AG04450 (cell line): ENCODE data around the gene NNAT. TPM values are rescaled to one million over a fixed set of nuclear protein-coding genes. Genes with fewer than 3 reads are reported as not detected.

Source experiments
- CTCF ChIA-PET: fragments of 300-600, 350-600 bp; formaldehyde crosslinking; extraction: SDS; loops from one replicate; lab custom pipeline; 2022; ENCODE audit warnings: antibody characterized with exemption, inconsistent platforms; lab: Charles Lee
- POLR2A ChIA-PET: fragments of 350-600 bp; formaldehyde crosslinking; extraction: SDS; loops from one replicate; lab custom pipeline; 2021; ENCODE audit warnings: antibody characterized with exemption, inconsistent platforms; lab: Yijun Ruan, JAX
- DNase-seq: peaks from one replicate; pipeline ENCODE4 v3.0.0-alpha.2; 2011; ENCODE audit warnings: low read depth, low spot score
- H3K27ac ChIP-seq: one replicate; pipeline ENCODE4 v1.5.1; 2012; ENCODE audit warnings: low read depth, low read length, control low read depth
- H3K27me3 ChIP-seq: one replicate; pipeline ENCODE4 v1.6.0; 2012; ENCODE audit warnings: low read length; ENCODE audit not compliant: control insufficient read depth, insufficient read depth
- H3K4me3 ChIP-seq: 2 replicates; pipeline ENCODE4 v1.5.1; 2011; ENCODE audit warnings: mild to moderate bottlenecking, low read depth, low read length, control low read depth
- H3K9me3 ChIP-seq: 2 replicates; pipeline ENCODE4 v1.5.1; 2012; ENCODE audit warnings: low read length; ENCODE audit not compliant: control insufficient read depth, insufficient read depth
- polyA plus RNA-seq: library from polyadenylated mRNA; depleted of rRNA; stranded (reverse); fragments of >200 nt; gene quantifications from 2 replicates; pipeline ENCODE4 v1.2.3, GENCODE V29; 2011
- TF ChIP-seq, protein P1 (sequence below): IDR thresholded peaks from 2 replicates; pipeline ENCODE4 v1.5.1; 2011; ENCODE audit warnings: low read depth, low read length, control low read depth, inconsistent platforms

NNAT gene
- polyA plus RNA-seq, 1 experiment: 54.0 TPM

DNA sequence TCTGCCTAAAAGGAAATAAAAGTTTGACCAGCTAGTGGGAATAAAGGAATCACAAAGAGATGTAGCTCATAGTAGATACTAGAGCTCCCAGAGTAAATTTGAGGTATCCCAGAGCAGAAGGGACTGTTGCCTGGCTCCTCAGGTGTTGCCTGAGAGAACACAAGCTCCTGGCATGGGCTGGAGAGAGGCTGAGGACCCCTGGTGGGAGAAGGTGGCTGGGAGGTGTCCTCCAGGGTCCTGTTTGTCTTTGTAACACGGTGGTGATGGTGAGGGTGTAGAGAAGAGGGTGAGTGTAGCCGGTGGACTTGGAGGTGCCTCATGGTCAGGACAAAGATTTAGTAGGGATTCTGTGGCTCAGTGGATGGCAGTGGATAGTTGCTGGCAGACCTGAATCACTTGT is 28.1 kb upstream of the NNAT start:
- no peak for DNase-seq
- ChIA-PET CTCF (no interaction called here), POLR2A (no interaction called here)
- TF ChIP-seq, protein P1, sequence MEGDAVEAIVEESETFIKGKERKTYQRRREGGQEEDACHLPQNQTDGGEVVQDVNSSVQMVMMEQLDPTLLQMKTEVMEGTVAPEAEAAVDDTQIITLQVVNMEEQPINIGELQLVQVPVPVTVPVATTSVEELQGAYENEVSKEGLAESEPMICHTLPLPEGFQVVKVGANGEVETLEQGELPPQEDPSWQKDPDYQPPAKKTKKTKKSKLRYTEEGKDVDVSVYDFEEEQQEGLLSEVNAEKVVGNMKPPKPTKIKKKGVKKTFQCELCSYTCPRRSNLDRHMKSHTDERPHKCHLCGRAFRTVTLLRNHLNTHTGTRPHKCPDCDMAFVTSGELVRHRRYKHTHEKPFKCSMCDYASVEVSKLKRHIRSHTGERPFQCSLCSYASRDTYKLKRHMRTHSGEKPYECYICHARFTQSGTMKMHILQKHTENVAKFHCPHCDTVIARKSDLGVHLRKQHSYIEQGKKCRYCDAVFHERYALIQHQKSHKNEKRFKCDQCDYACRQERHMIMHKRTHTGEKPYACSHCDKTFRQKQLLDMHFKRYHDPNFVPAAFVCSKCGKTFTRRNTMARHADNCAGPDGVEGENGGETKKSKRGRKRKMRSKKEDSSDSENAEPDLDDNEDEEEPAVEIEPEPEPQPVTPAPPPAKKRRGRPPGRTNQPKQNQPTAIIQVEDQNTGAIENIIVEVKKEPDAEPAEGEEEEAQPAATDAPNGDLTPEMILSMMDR: no peak
- H3K27ac ChIP-seq: no peak overlapping the region
- peaks cover 5% of the 10 kb centered on the region for H3K27me3 ChIP-seq
- H3K4me3 ChIP-seq: no peak overlapping the region
- H3K9me3 ChIP-seq: no peaks in the 10 kb centered on the region

DNA sequence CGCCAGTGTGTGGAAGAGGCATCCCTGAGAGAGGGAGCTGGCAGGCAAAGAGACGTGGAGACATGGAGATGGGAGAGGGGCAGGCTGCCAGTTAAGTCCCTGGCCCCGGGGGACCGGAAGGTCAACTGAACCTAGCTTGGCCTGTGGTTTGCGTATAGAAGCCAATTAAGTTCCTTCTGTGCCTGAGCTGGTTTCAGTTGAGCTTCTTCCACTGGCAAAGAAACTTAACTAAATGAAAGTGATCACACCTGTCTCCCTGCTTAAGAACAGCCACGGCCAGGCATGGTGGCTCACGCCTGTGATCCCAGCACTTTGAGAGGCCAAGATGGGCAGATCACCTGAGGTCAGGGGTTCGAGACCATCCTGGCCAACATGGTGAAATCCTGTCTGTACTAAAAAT is 26.7 kb upstream of the NNAT start:
- DNase-seq: no peak
- POLR2A ChIA-PET: no interaction called here
- CTCF ChIA-PET: no interaction called here

DNA sequence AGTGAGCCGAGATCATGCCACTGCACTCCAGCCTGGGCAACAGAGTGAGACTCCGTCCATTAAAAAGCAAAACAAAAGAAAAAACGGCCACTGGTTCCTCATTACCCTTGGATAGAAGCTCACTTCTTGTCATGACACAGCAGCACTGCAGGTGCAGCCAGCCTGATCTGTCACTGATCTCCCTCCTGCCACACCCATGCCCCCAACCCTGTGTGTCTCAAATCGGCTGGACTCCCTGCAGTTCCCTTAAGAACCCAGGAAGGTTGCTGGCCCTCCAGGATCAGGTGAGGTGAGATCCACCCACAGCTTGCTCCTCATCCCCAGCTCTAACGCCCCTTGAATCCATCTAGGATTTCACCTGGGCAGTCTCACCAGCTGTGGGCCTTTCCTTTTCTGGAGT is 26.3 kb upstream of the NNAT start:
- POLR2A ChIA-PET: no interaction called here

More for the DNA sequence above, 26.7 kb upstream of the NNAT start:
- H3K27ac ChIP-seq: no peak overlapping the region
- H3K9me3 ChIP-seq: no peaks in the 10 kb centered on the region
- TF ChIP-seq, protein P1: no peak
- H3K4me3 ChIP-seq: no peak overlapping the region
- H3K27me3 ChIP-seq: peaks cover 3% of the 10 kb centered on the region

DNA sequence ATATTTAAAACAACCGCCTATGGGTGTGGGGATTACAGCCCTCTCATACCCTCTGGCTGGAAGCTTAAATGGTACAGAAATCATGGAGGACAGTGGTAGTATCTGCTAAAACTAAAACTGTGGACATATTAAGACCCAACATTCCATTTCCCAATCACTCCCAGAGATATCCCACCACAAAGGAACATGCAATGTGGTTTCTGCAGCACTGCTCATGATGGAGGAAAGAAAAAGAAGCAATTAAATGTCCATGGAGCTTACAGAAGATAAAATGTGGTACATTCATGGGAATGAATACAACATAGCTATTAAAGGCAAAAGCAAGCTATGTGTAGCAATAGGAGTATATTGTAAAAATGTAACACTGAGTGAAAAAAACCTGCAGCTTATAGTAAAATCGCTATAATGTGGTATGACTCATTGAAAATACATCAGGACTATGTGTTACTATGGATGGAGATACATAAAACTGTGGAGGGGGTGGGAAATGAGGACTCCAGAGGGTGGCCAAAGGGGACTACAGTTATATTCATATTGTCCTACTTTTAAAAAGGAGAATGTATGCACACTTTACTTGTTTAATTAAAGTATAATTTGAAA is 22.9 kb upstream of the NNAT start:
- CTCF ChIA-PET: no interaction called here
- POLR2A ChIA-PET: interaction anchor here (0.6 kb wide), 1 partner anchor 12 kb away, joined by 6 read pairs; no protein-coding TSS in a partner anchor
- no peaks in the 10 kb centered on the region; the same call in 1 of the 2 replicates for H3K9me3 ChIP-seq
- no peaks in the 10 kb centered on the region for H3K27me3 ChIP-seq
- H3K27ac ChIP-seq: no peak overlapping the region
- no peak for DNase-seq
- H3K4me3 ChIP-seq: no peak overlapping the region
- TF ChIP-seq, protein P1: no peak

More for the DNA sequence above, 26.3 kb upstream of the NNAT start:
- TF ChIP-seq, protein P1: no peak
- DNase-seq: no peak
- peaks cover 3% of the 10 kb centered on the region for H3K27me3 ChIP-seq
- no peaks in the 10 kb centered on the region for H3K9me3 ChIP-seq
- H3K4me3 ChIP-seq: no peak overlapping the region
- H3K27ac ChIP-seq: no peak overlapping the region
- CTCF ChIA-PET: no interaction called here

DNA sequence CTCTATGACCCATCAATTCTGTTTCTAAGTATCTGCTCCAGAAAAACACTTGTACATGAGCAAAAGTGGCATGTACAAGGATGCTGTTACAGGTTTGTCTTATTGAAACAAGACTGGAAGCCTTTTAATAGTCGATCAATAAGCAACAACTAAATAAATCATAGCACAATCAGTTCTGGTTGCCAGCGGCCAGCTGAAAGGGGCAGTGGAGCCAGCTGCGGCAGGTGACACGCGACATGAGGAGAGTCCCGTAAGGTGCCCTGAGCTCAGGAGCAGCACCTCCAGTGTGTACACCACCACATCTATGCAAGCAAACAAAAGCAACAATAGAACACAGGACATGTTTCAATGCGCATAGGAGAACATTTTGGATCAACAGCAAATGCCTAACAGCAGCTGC is 20.7 kb upstream of the NNAT start:
- ChIA-PET CTCF (no interaction called here), POLR2A (no interaction called here)
- H3K27ac ChIP-seq: no peak overlapping the region

More for the DNA sequence above, 20.7 kb upstream of the NNAT start:
- Histone ChIP-seq H3K4me3 (no peak overlapping the region), H3K9me3 (no peaks in the 10 kb centered on the region; the same call in 1 of the 2 replicates), H3K27me3 (no peaks in the 10 kb centered on the region)
- TF ChIP-seq, protein P1: no peak
- no peak for DNase-seq
